Esophagus muscularis mucosa (tissue), 4 donors: ENCODE data around the gene PSMD8. TPM values are rescaled to one million over a fixed set of nuclear protein-coding genes. Genes with fewer than 3 reads are reported as not detected.
A peak's percentile ranks its signal among the peaks of the same experiment; 100 is the strongest.

Experiments
- DNase-seq: peaks from one replicate; pipeline ENCODE4 v3.0.0-alpha.2; 2017; ENCODE audit errors: extremely low spot score
- H3K27ac ChIP-seq, 4 donors: fragments of 200-600 bp; sonication (generic); replicated peaks in 1 of 4; 1 replicate in 3 of 4; 2 replicates in 1 of 4; pipeline ENCODE4 v1.5.1; 2016 to 2019; ENCODE audit warnings: mild to moderate bottlenecking in 1 of 4
- H3K27me3 ChIP-seq, 4 donors: fragments of 200-600 bp; sonication (generic); one replicate each; pipeline versions ENCODE4 v1.5.1 to v1.6.0; 2016 to 2019
- H3K36me3 ChIP-seq, 4 donors: fragments of 200-600 bp; sonication (generic); one replicate each; pipeline ENCODE4 v1.5.1; 2016 to 2019
- H3K4me1 ChIP-seq, 4 donors: fragments of 200-600 bp; sonication (generic); one replicate each; pipeline ENCODE4 v1.5.1; 2016 to 2019
- H3K4me3 ChIP-seq, 4 donors: fragments of 200-600 bp; sonication (generic); 1 replicate in 2 of 4; 2 replicates in 2 of 4; pipeline ENCODE4 v1.5.1; 2016 to 2019; ENCODE audit warnings: mild to moderate bottlenecking in 4 of 4, moderate library complexity in 1 of 4
- H3K9me3 ChIP-seq, 4 donors: fragments of 200-600 bp; sonication (generic); 1 replicate in 3 of 4; 2 replicates in 1 of 4; pipeline ENCODE4 v1.5.1; 2016 to 2019
- CTCF ChIP-seq, 3 experiments: fragments of 200-600 bp in 2 of 3; fragments of 450-650 bp in 1 of 3; sonication (generic) in 2 of 3; IDR thresholded peaks; one replicate each; pipeline ENCODE4 v1.5.1; 2017 to 2019; ENCODE audit warnings: antibody characterized with exemption in 3 of 3, mild to moderate bottlenecking in 2 of 3, moderate library complexity in 1 of 3
- EP300 ChIP-seq: sonication (generic); formaldehyde crosslinking; IDR thresholded peaks from one replicate; pipeline ENCODE4 v1.6.1; 2017; ENCODE audit warnings: antibody characterized with exemption
- POLR2A ChIP-seq: fragments of 450-650 bp; IDR thresholded peaks from one replicate; pipeline ENCODE4 v1.6.1; 2017; ENCODE audit warnings: antibody characterized with exemption, moderate library complexity, mild to moderate bottlenecking, low read depth
- POLR2AphosphoS5 ChIP-seq, 2 donors: sonication (generic); formaldehyde crosslinking; IDR thresholded peaks; one replicate each; pipeline ENCODE4 v1.6.1; 2017; ENCODE audit warnings: antibody characterized with exemption in 2 of 2
- WGBS: methylation state at CpG from one replicate; pipeline ENCODE4 v1.1.5; 2018; 5-methylcytosine and 5-hydroxymethylcytosine counted together
- intact Hi-C: fragments of 100-400 bp; cut with DNase I; formaldehyde crosslinking; loops from one replicate; pipeline ENCODE4 v1.15.1; 2023
- total RNA-seq, 4 donors: library from RNA; depleted of rRNA; stranded (reverse); fragments of >200 nt; gene quantifications; one replicate each; pipeline versions ENCODE4 v1.1.0 to v1.2.1, GENCODE V29; 2016

PSMD8 gene
- total RNA-seq = 100 to 1,000 TPM; 145 to 259 (median 212) TPM

- peak; percentile 91 for TF ChIP-seq POLR2A
- TF ChIP-seq POLR2AphosphoS5 (IDR thresholded peaks at IDR 0.05) = peak; percentile 95 to 96
- TF ChIP-seq EP300 = no peak
- TF ChIP-seq CTCF (IDR thresholded peaks at IDR 0.05) = peak in 2 of 3 experiments; percentile 6 to 24
- H3K4me1 ChIP-seq = peaks cover 23 to 38% (median 31%) of the 10 kb centered on the region in 4 donors
- H3K4me3 ChIP-seq = peak within 1 kb of the TSS; percentile 87 to 90 (median 90)
- intact Hi-C loops = loop anchor here (2.0 kb wide), 1 partner anchor 38 kb away; no protein-coding TSS in a partner anchor
- peak within 1 kb of the TSS; percentile 90 to 92 (median 91) for H3K27ac ChIP-seq
- DNase-seq = peak; percentile 100
- H3K36me3 ChIP-seq = peaks cover 6 to 35% (median 32%) of the 10 kb centered on the region in 4 donors
- H3K27me3 ChIP-seq = peaks cover 0 to 6% (median 0%) of the 10 kb centered on the region in 4 donors
- WGBS = 0% methylated on average over 59 of the region's 65 CpGs
- H3K9me3 ChIP-seq = no peaks in the 10 kb centered on the region
Observed at GRCh38 chr19:38374332-38375097, at the start of gene PSMD8. Gene PSMD8, plus strand, starts transcription at chr19:38374571. Its CDS starts 31 bp downstream, at chr19:38374602.

DNA sequence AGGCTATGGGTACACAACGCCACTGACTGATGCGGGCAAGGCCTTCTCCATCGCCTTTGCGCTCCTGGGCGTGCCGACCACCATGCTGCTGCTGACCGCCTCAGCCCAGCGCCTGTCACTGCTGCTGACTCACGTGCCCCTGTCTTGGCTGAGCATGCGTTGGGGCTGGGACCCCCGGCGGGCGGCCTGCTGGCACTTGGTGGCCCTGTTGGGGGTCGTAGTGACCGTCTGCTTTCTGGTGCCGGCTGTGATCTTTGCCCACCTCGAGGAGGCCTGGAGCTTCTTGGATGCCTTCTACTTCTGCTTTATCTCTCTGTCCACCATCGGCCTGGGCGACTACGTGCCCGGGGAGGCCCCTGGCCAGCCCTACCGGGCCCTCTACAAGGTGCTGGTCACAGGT, 47.8 kb upstream of the PSMD8 start:
- H3K9me3 ChIP-seq = no peaks in the 10 kb centered on the region
- H3K4me3 ChIP-seq = no peak overlapping the region
- no peak for DNase-seq
- TF ChIP-seq CTCF (IDR thresholded peaks at IDR 0.05) = no peak
- TF ChIP-seq POLR2AphosphoS5 (IDR thresholded peaks at IDR 0.05) = no peak
- TF ChIP-seq POLR2A = no peak
- TF ChIP-seq EP300 = no peak
- intact Hi-C loops = no loop called here
- WGBS = 97% methylated on average over 16 of the region's 22 CpGs
- H3K4me1 ChIP-seq = peaks cover under 1 to 11% (median 8%) of the 10 kb centered on the region in 4 donors
- H3K27ac ChIP-seq = no peak overlapping the region
- peaks cover 0 to 39% (median 25%) of the 10 kb centered on the region in 4 donors for H3K36me3 ChIP-seq
- no peaks in the 10 kb centered on the region for H3K27me3 ChIP-seq

GRCh38 chr19:38329651-38330050, 44.7 kb upstream of the PSMD8 start:
- DNase-seq = no peak
- Histone ChIP-seq H3K4me3 (no peak overlapping the region), H3K9me3 (no peaks in the 10 kb centered on the region), H3K27me3 (no peaks in the 10 kb centered on the region), H3K4me1 (no peaks in the 10 kb centered on the region), H3K36me3 (peaks cover 0 to 34% (median 22%) of the 10 kb centered on the region in 4 donors), H3K27ac (no peak overlapping the region)
- 97% methylated on average over 7 of the region's 7 CpGs for WGBS
- no peak for TF ChIP-seq POLR2AphosphoS5 (IDR thresholded peaks at IDR 0.05)
- no peak for TF ChIP-seq POLR2A
- intact Hi-C loops = loop anchor here (10.0 kb wide), 1 partner anchor 425 kb away; the partner anchor contains the start of genes SIPA1L3 and WDR87

GRCh38 chr19:38331728-38332127, 42.6 kb upstream of the PSMD8 start:
- no peak for TF ChIP-seq POLR2AphosphoS5 (IDR thresholded peaks at IDR 0.05)
- no peak for TF ChIP-seq POLR2A
- TF ChIP-seq CTCF (IDR thresholded peaks at IDR 0.05) = no peak
- TF ChIP-seq EP300 = no peak
- peaks cover 0 to 15% (median 13%) of the 10 kb centered on the region in 4 donors for H3K36me3 ChIP-seq
- DNase-seq = no peak
- H3K4me1 ChIP-seq = peaks cover 0 to 7% (median 5%) of the 10 kb centered on the region in 4 donors
- intact Hi-C loops = loop anchor here (10.0 kb wide), 1 partner anchor 427 kb away; the partner anchor contains the start of genes SIPA1L3 and WDR87
- H3K27me3 ChIP-seq = no peaks in the 10 kb centered on the region
- H3K27ac ChIP-seq = no peak overlapping the region
- no peaks in the 10 kb centered on the region for H3K9me3 ChIP-seq
- 61% methylated on average over 1 of the region's 1 CpG for WGBS
- H3K4me3 ChIP-seq = no peak overlapping the region

GRCh38 chr19:38333245-38333644, 41.1 kb upstream of the PSMD8 start:
- TF ChIP-seq EP300 (no peak), POLR2AphosphoS5 (IDR thresholded peaks at IDR 0.05) (no peak), CTCF (IDR thresholded peaks at IDR 0.05) (no peak), POLR2A (no peak)
- WGBS = 92% methylated on average over 9 of the region's 9 CpGs
- no peak for DNase-seq
- Histone ChIP-seq H3K9me3 (no peaks in the 10 kb centered on the region), H3K27ac (no peak overlapping the region), H3K36me3 (peaks cover 0 to 8% (median under 1%) of the 10 kb centered on the region in 4 donors), H3K4me1 (peaks cover 5 to 21% (median 14%) of the 10 kb centered on the region in 4 donors), H3K4me3 (no peak overlapping the region), H3K27me3 (no peaks in the 10 kb centered on the region)
- intact Hi-C loops = loop anchor here (10.0 kb wide), 1 partner anchor 428 kb away; the partner anchor contains the start of genes SIPA1L3 and WDR87
